Iris pigment epithelial cell (primary cell): ENCODE measurements around the gene CACNA2D1.

ENCODE experiments used
- DNase-seq: peaks from one replicate; pipeline ENCODE4 v3.0.0-alpha.2; 2011; ENCODE audit warnings: low read depth

The CACNA2D1 gene

GRCh38 chr7:82039621-82040020, 404.0 kb downstream of the CACNA2D1 start:
- DNase-seq = no peak

- peak; percentile 92 for DNase-seq
Observed at GRCh38 chr7:82036146-82036886, 407.3 kb downstream of the CACNA2D1 start.

- DNase-seq = no peak
Observed at GRCh38 chr7:82035456-82035855, 408.1 kb downstream of the CACNA2D1 start.

GRCh38 chr7:82032901-82033300, 410.7 kb downstream of the CACNA2D1 start:
- no peak for DNase-seq

- peak; percentile 33 for DNase-seq
Observed at GRCh38 chr7:82029236-82029913, 414.2 kb downstream of the CACNA2D1 start.

GRCh38 chr7:82028097-82028496, 415.5 kb downstream of the CACNA2D1 start:
- no peak for DNase-seq

- no peak for DNase-seq
Observed at GRCh38 chr7:82021713-82022112, 421.9 kb downstream of the CACNA2D1 start.

- DNase-seq = no peak
Observed at GRCh38 chr7:82021036-82021435, 422.5 kb downstream of the CACNA2D1 start.

- no peak for DNase-seq
Observed at GRCh38 chr7:82019551-82020475, 423.8 kb downstream of the CACNA2D1 start.

GRCh38 chr7:82018226-82018625, 425.4 kb downstream of the CACNA2D1 start:
- DNase-seq = no peak

- peak; percentile 53 for DNase-seq
Observed at GRCh38 chr7:82017334-82017943, 426.1 kb downstream of the CACNA2D1 start.

- peak; percentile 42 for DNase-seq
Observed at GRCh38 chr7:82015751-82016150, 427.8 kb downstream of the CACNA2D1 start.

GRCh38 chr7:82014574-82014973, 429.0 kb downstream of the CACNA2D1 start:
- peak; percentile 70 for DNase-seq

GRCh38 chr7:82012453-82012852, 431.1 kb downstream of the CACNA2D1 start:
- DNase-seq = peak; percentile 67

GRCh38 chr7:82010416-82010815, 433.2 kb downstream of the CACNA2D1 start:
- no peak for DNase-seq

- no peak for DNase-seq
Observed at GRCh38 chr7:82007315-82007714, 436.3 kb downstream of the CACNA2D1 start.

GRCh38 chr7:82005056-82005455, 438.5 kb downstream of the CACNA2D1 start:
- no peak for DNase-seq

- no peak for DNase-seq
Observed at GRCh38 chr7:81993186-81993585, 450.4 kb downstream of the CACNA2D1 start.

- DNase-seq = peak; percentile 79
Observed at GRCh38 chr7:81990395-81990794, 453.2 kb downstream of the CACNA2D1 start.

GRCh38 chr7:81986723-81987470, 456.7 kb downstream of the CACNA2D1 start:
- peak; percentile 18 for DNase-seq

- no peak for DNase-seq
Observed at GRCh38 chr7:81983406-81983805, 460.2 kb downstream of the CACNA2D1 start.
